ENCODE measurements around the gene MDH2. TPM values are rescaled to one million over a fixed set of nuclear protein-coding genes. Genes with fewer than 3 reads are reported as not detected.
A peak's percentile ranks its signal among the peaks of the same experiment; 100 is the strongest.

MDH2 gene
- total and polyA plus RNA-seq, 2 experiments from 2014 or later, result 150 to 180 TPM

DNA sequence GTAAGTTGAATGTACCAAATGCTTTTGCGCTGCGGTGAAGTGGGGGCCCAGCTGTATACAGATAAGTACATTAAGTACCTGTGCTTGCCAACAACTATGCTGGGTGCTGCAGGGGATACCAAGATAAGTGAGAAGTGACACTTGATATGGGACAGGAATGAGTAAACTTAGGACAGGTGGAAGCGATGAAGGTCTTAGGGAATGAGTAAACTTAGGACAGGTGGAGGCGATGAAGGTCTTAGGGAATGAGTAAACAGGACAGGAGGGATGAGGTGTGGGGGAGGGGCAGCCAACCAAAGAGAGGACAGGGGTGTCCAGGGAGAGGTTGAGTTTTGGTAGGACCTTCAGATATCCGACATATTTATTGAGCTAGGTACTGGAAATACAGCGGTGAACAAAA is 1.4 kb downstream of the MDH2 start (continued):
- no peak for TF ChIP-seq ZNF462 (CRISPR knock-in tag; IDR thresholded peaks at IDR 0.05)
- TF ChIP-seq JUNB (IDR thresholded peaks at IDR 0.05; ENCODE audit: unreplicated experiment), result no peak
- TF ChIP-seq NANOG (IDR thresholded peaks at IDR 0.05; ENCODE audit: borderline replicate concordance), result no peak
- TF ChIP-seq ZNF114 (CRISPR knock-in tag; IDR thresholded peaks at IDR 0.05), result no peak

- ATAC-seq (no peak), DNase-seq (ENCODE audit: low spot score) (no peak)
- no peak overlapping the region for H3K27ac ChIP-seq (ENCODE audit: low read depth)
- peaks cover 6% of the 10 kb centered on the region for H3K4me1 ChIP-seq (ENCODE audit: insufficient read depth)
- peaks cover 92% of the 10 kb centered on the region for H3K79me2 ChIP-seq (replicated peaks; ENCODE audit: insufficient read depth)
- no peak overlapping the region for H2AFZ ChIP-seq
- H3K36me3 Mint-ChIP-seq (ENCODE audit: low read depth), result peaks cover 27% of the 10 kb centered on the region
- H3K27me3 ChIP-seq (ENCODE audit: insufficient read depth), result no peaks in the 10 kb centered on the region
- peaks cover 12% of the 10 kb centered on the region for H3K36me3 ChIP-seq (ENCODE audit: insufficient read depth)
- H3K4me1 Mint-ChIP-seq, result peaks cover 38% of the 10 kb centered on the region
- H3K4me3 Mint-ChIP-seq, result no peak overlapping the region; the same call in 2 of the 3 replicates
- peaks cover 39% of the 10 kb centered on the region for H4K20me1 ChIP-seq (replicated peaks; ENCODE audit: insufficient read depth)
- H3K27ac Mint-ChIP-seq, result peak overlapping the region; percentile 54
- H3K4me2 ChIP-seq, result no peak overlapping the region
- no peaks in the 10 kb centered on the region; the same call in 1 of the 2 replicates for H3K9me2 ChIP-seq (ENCODE audit: insufficient read depth)
- H3K27me3 Mint-ChIP-seq (ENCODE audit: insufficient read depth, low read depth, poor library complexity), result peaks cover 8% of the 10 kb centered on the region
- H3F3A ChIP-seq (replicated peaks; ENCODE audit: low read depth), result no peaks in the 10 kb centered on the region; the same call in 1 of the 2 replicates
- H3K4me3 ChIP-seq, result no peak overlapping the region
- no peaks in the 10 kb centered on the region for H3K9me3 Mint-ChIP-seq
- TF ChIP-seq STAT1 (IDR thresholded peaks at IDR 0.05; ENCODE audit: unreplicated experiment) (no peak), JUNB (IDR thresholded peaks at IDR 0.05; ENCODE audit: unreplicated experiment) (no peak), EZH2phosphoT487 (IDR thresholded peaks at IDR 0.05; ENCODE audit: unreplicated experiment) (no peak), EZH2 (IDR thresholded peaks at IDR 0.05; ENCODE audit: low read depth, unreplicated experiment) (no peak), NANOG (IDR thresholded peaks at IDR 0.05; ENCODE audit: borderline replicate concordance) (no peak), POLR2AphosphoS5 (IDR thresholded peaks at IDR 0.05; ENCODE audit: low read depth) (no peak), ETS1 (IDR thresholded peaks at IDR 0.05) (no peak), ZNF462 (CRISPR knock-in tag; IDR thresholded peaks at IDR 0.05) (no peak)
Measured at GRCh38 chr7:76050545-76050944, 2.6 kb downstream of the MDH2 start.
